ENCODE data around the gene AMPD3.

GRCh38 chr11:10514202-10514601 lies 59.1 kb downstream of the AMPD3 start:
- TF ChIP-seq POLR2AphosphoS5 (IDR thresholded peaks at IDR 0.05) (no peak), CTCF (IDR thresholded peaks at IDR 0.05) (peak in 3 of 4 experiments; percentile 43 to 50 (median 49)), POLR2A (IDR thresholded peaks at IDR 0.05) (no peak)
